GM19035 (cell line): ENCODE data around the gene COMMD9.

Experiments
- ATAC-seq: cut with Tn5 transposase; IDR thresholded peaks from one replicate; pipeline ENCODE4 v1.9.1; 2021; ENCODE audit not compliant: unreplicated experiment

Gene COMMD9

GRCh38 chr11:36296884-36297543 is 7.8 kb upstream of the COMMD9 start:
- ATAC-seq, result no peak

GRCh38 chr11:36295926-36296325 is 6.7 kb upstream of the COMMD9 start, which contains the start of gene PRR5L:
TSS of gene PRR5L (plus strand) at chr11:36296288. CDS start at chr11:36401122, 104,834 bp downstream.
- no peak for ATAC-seq

DNA sequence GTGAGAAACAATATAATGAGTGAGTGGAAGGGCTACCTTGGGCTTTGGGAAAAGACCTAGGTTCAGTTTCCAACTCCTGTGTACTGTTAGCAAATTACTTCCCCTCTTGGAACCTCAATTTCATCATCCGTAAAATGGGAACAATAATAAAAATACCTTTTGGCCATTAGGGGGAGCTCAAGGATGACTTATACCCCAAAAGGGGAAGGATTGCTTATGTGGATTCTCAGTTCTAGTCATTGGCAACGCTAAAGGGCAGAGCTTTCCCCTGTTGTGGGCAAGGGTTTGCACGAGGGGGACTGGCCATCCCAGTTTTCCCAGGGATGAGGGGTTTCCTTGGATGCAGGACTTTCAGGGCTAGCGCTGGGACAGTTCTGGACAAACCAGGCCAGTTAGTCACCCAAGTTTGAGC is 3.1 kb upstream of the COMMD9 start:
- ATAC-seq, result peak; percentile 43

GRCh38 chr11:36288442-36289225 is 590 bp downstream of the COMMD9 start:
- ATAC-seq, result no peak

DNA sequence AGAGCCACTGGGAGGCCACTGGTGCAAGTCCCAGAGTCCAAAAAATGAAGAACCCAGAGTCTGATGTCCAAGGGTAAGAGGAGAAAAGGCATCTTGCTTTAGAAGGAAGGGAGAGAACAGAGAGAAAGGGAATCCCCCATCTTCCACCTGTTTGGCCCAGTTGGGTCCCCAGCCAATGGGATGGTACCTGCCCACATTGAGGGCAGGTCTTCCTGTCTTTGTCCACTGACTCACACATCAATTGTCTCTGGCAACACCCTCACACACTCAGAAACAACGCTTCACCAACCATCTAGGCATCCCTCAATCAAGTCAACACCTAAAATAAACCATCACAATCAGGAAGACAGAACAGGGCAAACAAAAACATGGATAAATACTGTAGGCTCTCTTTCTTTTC is 6.3 kb downstream of the COMMD9 start:
- no peak for ATAC-seq

DNA sequence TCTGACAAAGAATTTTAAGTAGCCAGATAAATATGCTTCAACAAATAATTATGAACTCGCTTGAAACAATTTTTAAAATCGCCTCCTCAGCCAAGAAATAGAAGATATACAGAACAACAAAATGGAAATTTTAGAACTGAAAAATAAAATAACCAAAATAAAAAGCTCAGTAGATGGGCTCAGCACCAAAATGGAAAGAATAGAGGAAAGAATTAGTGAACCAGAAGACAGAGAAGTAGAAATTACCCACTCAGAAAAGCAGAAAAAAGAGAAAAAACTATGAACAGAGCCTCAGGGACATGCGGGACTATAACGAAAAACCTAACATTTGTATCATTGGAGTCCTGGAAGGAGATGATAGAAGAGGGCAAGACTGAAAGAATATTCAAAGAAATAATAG is 7.4 kb downstream of the COMMD9 start:
- ATAC-seq, result no peak

DNA sequence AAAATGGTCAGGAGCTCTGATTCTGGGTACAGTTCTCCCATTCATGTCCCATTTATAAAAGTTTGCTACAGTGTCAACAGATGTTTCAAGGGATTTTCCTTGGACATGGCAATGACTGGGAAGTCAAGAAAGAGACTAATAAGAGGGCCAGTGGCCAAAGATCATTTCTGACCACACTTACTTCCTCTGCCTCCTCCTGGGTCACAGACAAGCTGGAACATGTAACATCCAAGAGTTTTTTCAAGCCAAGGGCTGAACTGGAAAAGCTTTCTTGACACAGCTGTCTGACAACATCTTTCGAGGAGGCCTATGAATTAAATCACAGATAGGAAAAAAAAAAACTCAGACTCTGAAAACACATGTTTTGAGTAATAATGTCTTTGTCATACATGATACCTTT is 8.7 kb downstream of the COMMD9 start:
- no peak for ATAC-seq

GRCh38 chr11:36278531-36279282 is 10.5 kb downstream of the COMMD9 start:
- ATAC-seq, result no peak

- ATAC-seq, result no peak
These were observed 14.8 kb downstream of the COMMD9 start for GRCh38 chr11:36274414-36274813.

- no peak for ATAC-seq
These were observed 16.1 kb downstream of the COMMD9 start for GRCh38 chr11:36273110-36273509.

DNA sequence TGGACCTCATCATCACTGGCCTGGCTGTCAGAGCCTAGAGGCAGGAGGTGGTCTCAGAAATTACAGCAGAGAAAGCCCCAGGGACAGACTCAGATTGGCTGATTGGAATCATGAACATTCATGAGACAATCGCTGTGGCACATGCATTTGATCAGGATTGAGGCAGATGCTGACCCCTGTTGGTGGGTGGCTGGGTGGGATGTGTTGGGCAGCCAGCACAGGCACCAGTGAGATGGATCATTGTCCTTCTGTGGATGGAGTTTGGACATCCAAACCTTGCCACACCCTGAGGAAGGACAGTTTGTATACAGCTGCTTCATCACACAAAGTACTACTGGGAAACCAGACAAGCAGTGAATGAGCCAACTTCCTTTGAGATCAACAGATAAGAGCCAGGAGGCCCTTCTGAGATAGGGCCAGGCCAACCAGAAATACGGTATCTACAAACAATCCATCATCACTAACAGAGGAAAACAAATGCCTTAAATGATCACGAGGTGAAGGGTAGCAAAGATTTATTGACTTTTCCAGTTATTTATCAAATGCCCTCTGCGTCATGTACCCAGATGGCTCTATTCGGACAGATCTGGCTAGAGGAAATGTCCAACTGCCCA is 17.3 kb downstream of the COMMD9 start:
- ATAC-seq, result no peak

DNA sequence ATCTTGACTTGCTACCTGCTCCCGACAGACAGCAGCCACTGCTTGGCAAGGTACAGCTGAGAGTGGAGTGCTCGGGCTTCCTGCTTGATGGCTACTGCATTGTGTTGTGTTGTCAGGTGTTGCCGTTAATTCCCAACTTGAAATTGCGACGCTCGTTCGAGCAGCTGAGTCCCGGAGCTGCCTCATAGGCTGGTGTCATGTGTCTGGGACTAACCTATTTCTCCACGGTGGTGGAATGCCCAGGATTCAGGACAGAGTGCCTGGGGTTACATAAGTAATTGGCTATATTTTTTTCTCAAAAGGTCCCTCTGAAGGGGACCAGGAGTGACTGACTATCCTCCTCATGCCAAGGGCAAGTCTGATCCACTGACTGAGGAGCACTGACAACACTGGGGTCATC is 18.5 kb downstream of the COMMD9 start:
- ATAC-seq, result no peak

DNA sequence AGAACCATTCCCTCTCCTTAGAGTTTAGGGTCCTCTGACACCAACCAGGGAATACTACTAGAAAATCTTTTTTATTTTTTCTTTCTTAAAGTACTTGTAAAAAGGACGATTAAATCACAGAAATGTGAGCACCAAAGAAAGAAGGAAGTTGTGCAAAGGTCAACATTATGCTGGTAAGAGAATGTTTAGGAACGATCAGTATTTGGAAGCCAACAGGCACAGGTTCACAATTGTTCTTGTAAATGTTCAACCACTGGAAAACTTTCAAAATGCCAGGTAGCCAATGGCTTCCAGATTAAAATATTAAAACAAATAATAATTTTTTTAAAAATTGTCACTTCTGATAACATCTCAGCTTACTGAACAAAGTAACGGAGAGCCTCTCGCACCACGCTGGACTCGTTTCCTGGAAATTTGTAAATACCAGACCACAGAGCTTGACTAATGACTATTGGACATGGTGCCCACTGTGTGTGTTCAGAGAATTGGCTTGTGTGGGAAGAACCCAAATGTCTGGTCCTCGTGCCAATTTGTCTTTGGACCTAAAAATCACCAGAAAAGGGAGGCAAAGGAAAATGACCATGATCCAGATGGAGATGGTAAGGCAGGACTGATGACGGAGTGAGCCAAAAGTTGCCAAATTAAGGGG is 20.8 kb downstream of the COMMD9 start:
- ATAC-seq, result no peak

DNA sequence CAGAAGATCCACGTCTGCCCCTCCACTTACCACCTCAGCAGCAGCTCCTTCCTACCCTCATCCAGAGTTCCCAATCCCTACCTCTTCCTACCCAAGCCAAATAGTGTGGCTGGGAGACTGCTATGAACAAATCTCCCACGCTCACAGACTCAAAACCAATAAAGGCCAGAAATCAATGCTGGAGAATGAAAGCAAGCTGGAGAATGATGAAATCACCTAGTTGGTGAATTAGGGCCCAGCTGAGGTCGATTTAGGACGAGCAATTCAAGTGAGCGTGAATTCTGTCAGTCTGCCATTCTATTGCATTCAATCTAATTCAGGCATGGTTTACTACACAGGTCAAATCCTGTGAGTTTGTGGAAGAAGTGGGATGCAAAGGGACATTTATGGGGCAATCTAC is 22.5 kb downstream of the COMMD9 start:
- no peak for ATAC-seq

DNA sequence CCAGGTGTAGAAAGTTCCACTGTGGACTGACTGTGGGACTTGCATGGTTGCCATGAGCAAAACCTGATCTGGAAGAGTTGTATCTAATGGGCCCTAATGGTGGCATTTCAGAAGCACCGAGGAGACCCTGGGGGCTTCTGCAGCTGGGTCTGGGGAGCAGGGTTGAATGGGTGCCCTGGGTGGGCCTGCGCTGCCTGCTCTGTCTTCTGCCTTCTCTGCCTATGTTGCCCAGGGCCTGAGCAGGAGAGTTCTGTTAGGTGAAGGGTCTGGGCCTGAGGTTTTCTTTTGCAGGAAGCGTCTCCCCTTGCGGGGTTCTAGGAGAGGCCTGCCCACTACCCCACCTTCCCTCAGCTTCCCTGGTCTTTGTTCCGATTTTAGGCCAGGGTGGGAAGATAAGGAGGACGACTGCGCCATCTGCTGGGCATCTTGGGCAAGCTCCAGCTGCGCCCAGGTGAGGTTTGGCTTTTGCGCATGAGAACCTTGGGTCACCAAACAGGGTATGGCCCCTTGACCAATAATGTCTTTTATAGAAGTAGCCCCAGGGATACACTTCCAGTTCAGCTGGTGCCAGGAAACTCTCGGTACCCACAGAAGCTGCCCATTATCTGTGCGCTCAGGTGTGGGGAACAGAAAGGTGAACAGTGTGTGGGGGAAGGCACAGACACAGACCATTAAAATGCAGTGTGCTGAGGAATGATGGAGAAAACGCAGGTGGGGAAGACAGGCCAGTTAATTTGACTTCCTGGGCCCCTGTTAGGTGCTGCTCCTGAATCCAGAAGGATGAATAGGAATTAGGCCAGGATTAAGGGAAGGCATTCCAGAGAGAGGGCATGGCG is 23.2 kb downstream of the COMMD9 start:
- ATAC-seq, result peak; percentile 80

- no peak for ATAC-seq
These were observed 24.3 kb downstream of the COMMD9 start for GRCh38 chr11:36264973-36265344.

- no peak for ATAC-seq
These were observed 24.9 kb downstream of the COMMD9 start for GRCh38 chr11:36264011-36264972.

DNA sequence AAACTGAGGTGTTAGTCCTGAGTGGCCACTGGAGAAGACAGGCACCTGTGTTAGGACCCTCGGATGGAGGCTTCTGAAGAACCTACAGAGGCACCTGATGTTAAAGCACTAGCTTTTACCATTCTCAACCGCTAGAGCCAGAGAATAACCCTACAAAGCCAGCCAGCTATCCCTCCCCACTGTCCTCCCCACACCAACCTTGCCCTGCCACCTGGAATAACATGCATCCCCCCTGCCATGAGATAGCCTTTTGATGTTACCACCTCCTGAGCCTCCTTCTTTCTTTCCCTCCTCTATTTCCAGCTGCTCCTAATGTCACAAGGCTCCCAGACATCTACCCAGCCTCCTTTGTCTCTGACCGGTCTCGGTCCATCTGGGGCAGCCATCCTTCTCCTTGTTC is 28.1 kb downstream of the COMMD9 start:
- no peak for ATAC-seq
